Activated CD4-positive, alpha-beta T cell treated with anti-CD3 and anti-CD28 coated beads, Interleukin-2, amount 10 ng/mL, durations not matched to agents 24 days and 14 days (primary cell): ENCODE results near the gene HNRNPM. TPM values are rescaled to one million over a fixed set of nuclear protein-coding genes. Genes with fewer than 3 reads are reported as not detected.
A peak's percentile ranks its signal among the peaks of the same experiment; 100 is the strongest.
"Not testable (repeated sequence)": the region's sequence is repeated elsewhere in the genome, so short reads cannot be mapped to it uniquely, and the experiment has no call there.

Experiments used
- DNase-seq: peaks from one replicate; pipeline ENCODE4 v3.0.0; 2022
- H3K27ac Mint-ChIP-seq: one replicate; pipeline ENCODE4 v1.8.0; 2022; ENCODE audit warnings: mild to moderate bottlenecking, mixed read lengths
- H3K27me3 Mint-ChIP-seq: one replicate; pipeline ENCODE4 v1.8.0; 2022; ENCODE audit warnings: mixed read lengths
- H3K36me3 Mint-ChIP-seq: one replicate; pipeline ENCODE4 v1.8.0; 2022; ENCODE audit warnings: low read depth, mild to moderate bottlenecking, mixed read lengths
- H3K4me1 Mint-ChIP-seq: one replicate; pipeline ENCODE4 v1.8.0; 2021; ENCODE audit warnings: mixed read lengths
- H3K4me3 Mint-ChIP-seq: one replicate; pipeline ENCODE4 v1.8.0; 2022; ENCODE audit warnings: mild to moderate bottlenecking, moderate library complexity, mixed read lengths
- H3K9me3 Mint-ChIP-seq: one replicate; pipeline ENCODE4 v1.8.0; 2021; ENCODE audit warnings: mixed read lengths
- intact Hi-C: fragments of 100-400 bp; cut with micrococcal nuclease; formaldehyde crosslinking; loops from one replicate; pipeline ENCODE4 v1.15.1; 2023
- total RNA-seq: library from RNA; stranded (reverse); gene quantifications from 2 replicates; pipeline ENCODE4 v1.2.3, GENCODE V29; 2022

The HNRNPM gene
- 349 and 352 TPM in 2 replicates for total RNA-seq

GRCh38 chr19:8444677-8445487 is at the start of gene HNRNPM:
HNRNPM (plus strand) TSS chr19:8444975; CDS start chr19:8444999, 24 bp downstream.
- Mint-ChIP-seq H3K27ac (peak within 1 kb of the TSS; percentile 99), H3K4me3 (peak within 1 kb of the TSS; percentile 96), H3K27me3 (no peaks in the 10 kb centered on the region), H3K9me3 (no peaks in the 10 kb centered on the region), H3K36me3 (peaks cover 29% of the 10 kb centered on the region), H3K4me1 (peaks cover 25% of the 10 kb centered on the region)
- DNase-seq, result peak; percentile 100
- intact Hi-C loops, result loop anchor here (1.0 to 10.0 kb wide), 4 partner anchors 32 to 130 kb away; partner anchors contain the start of genes MARCHF2, MYO1F, RAB11B and ZNF414

- Mint-ChIP-seq H3K27ac (no peak overlapping the region), H3K9me3 (no peaks in the 10 kb centered on the region)
Observed at GRCh38 chr19:8395621-8396082, 49.1 kb upstream of the HNRNPM start.

GRCh38 chr19:8396185-8396562 is 48.6 kb upstream of the HNRNPM start:
- H3K27me3 Mint-ChIP-seq, result no peaks in the 10 kb centered on the region
- H3K36me3 Mint-ChIP-seq, result peaks cover 16% of the 10 kb centered on the region
- no peak overlapping the region for H3K4me3 Mint-ChIP-seq
- peak overlapping the region; percentile 11 for H3K27ac Mint-ChIP-seq
- intact Hi-C loops, result loop anchor here (1.0 kb wide), 1 partner anchor 42 kb away; no protein-coding TSS in a partner anchor
- DNase-seq, result no peak
- no peaks in the 10 kb centered on the region for H3K9me3 Mint-ChIP-seq
- peaks cover 18% of the 10 kb centered on the region for H3K4me1 Mint-ChIP-seq

More at GRCh38 chr19:8395621-8396082, 49.1 kb upstream of the HNRNPM start:
- intact Hi-C loops, result loop anchor here (1.0 kb wide), 1 partner anchor 41 kb away; no protein-coding TSS in a partner anchor
- H3K4me1 Mint-ChIP-seq, result peaks cover 22% of the 10 kb centered on the region
- H3K36me3 Mint-ChIP-seq, result peaks cover 16% of the 10 kb centered on the region
- H3K27me3 Mint-ChIP-seq, result no peaks in the 10 kb centered on the region
- no peak for DNase-seq
- H3K4me3 Mint-ChIP-seq, result no peak overlapping the region

GRCh38 chr19:8396563-8397203 is 48.1 kb upstream of the HNRNPM start:
- H3K4me1 Mint-ChIP-seq, result peaks cover 16% of the 10 kb centered on the region
- H3K9me3 Mint-ChIP-seq, result no peaks in the 10 kb centered on the region
- H3K36me3 Mint-ChIP-seq, result peaks cover 17% of the 10 kb centered on the region
- H3K27ac Mint-ChIP-seq, result no peak overlapping the region
- intact Hi-C loops, result loop anchor here (1.0 kb wide), 1 partner anchor 42 kb away; no protein-coding TSS in a partner anchor
- peak; percentile 91 for DNase-seq
- H3K4me3 Mint-ChIP-seq, result no peak overlapping the region
- no peaks in the 10 kb centered on the region for H3K27me3 Mint-ChIP-seq

- peaks cover 19% of the 10 kb centered on the region for H3K36me3 Mint-ChIP-seq
- H3K27me3 Mint-ChIP-seq, result no peaks in the 10 kb centered on the region
- no peaks in the 10 kb centered on the region for H3K9me3 Mint-ChIP-seq
- no peak for DNase-seq
- no peak overlapping the region for H3K4me3 Mint-ChIP-seq
- intact Hi-C loops, result no loop called here
- H3K27ac Mint-ChIP-seq, result peak overlapping the region; percentile 52
- peaks cover 15% of the 10 kb centered on the region for H3K4me1 Mint-ChIP-seq
Observed at GRCh38 chr19:8397271-8397670, 47.5 kb upstream of the HNRNPM start.

- H3K4me1 Mint-ChIP-seq, result peaks cover 15% of the 10 kb centered on the region
- intact Hi-C loops, result no loop called here
- no peak overlapping the region for H3K27ac Mint-ChIP-seq
- DNase-seq, result no peak
- H3K27me3 Mint-ChIP-seq, result no peaks in the 10 kb centered on the region
- peaks cover 19% of the 10 kb centered on the region for H3K36me3 Mint-ChIP-seq
- H3K9me3 Mint-ChIP-seq, result no peaks in the 10 kb centered on the region
- no peak overlapping the region for H3K4me3 Mint-ChIP-seq
Observed at GRCh38 chr19:8397746-8398310, 46.9 kb upstream of the HNRNPM start.

GRCh38 chr19:8398311-8398771 is 46.4 kb upstream of the HNRNPM start:
- H3K4me1 Mint-ChIP-seq, result peaks cover 12% of the 10 kb centered on the region
- H3K27me3 Mint-ChIP-seq, result no peaks in the 10 kb centered on the region
- peaks cover 18% of the 10 kb centered on the region for H3K36me3 Mint-ChIP-seq
- no peaks in the 10 kb centered on the region for H3K9me3 Mint-ChIP-seq
- no peak overlapping the region for H3K27ac Mint-ChIP-seq
- H3K4me3 Mint-ChIP-seq, result no peak overlapping the region
- DNase-seq, result no peak
- intact Hi-C loops, result no loop called here

- peaks cover 12% of the 10 kb centered on the region for H3K4me1 Mint-ChIP-seq
- H3K27ac Mint-ChIP-seq, result no peak overlapping the region
- intact Hi-C loops, result no loop called here
- no peak overlapping the region for H3K4me3 Mint-ChIP-seq
- no peak for DNase-seq
- H3K36me3 Mint-ChIP-seq, result peaks cover 22% of the 10 kb centered on the region
- no peaks in the 10 kb centered on the region for H3K27me3 Mint-ChIP-seq
- H3K9me3 Mint-ChIP-seq, result no peaks in the 10 kb centered on the region
Observed at GRCh38 chr19:8399681-8400188, 45.0 kb upstream of the HNRNPM start.

- H3K9me3 Mint-ChIP-seq, result no peaks in the 10 kb centered on the region
- no peaks in the 10 kb centered on the region for H3K27me3 Mint-ChIP-seq
- H3K4me1 Mint-ChIP-seq, result peaks cover 4% of the 10 kb centered on the region
- intact Hi-C loops, result no loop called here
- DNase-seq, result no peak
- H3K4me3 Mint-ChIP-seq, result no peak overlapping the region
- no peak overlapping the region for H3K27ac Mint-ChIP-seq
- H3K36me3 Mint-ChIP-seq, result peaks cover 22% of the 10 kb centered on the region
Observed at GRCh38 chr19:8401981-8402411, 42.8 kb upstream of the HNRNPM start.

- H3K27me3 Mint-ChIP-seq, result no peaks in the 10 kb centered on the region
- peaks cover 22% of the 10 kb centered on the region for H3K36me3 Mint-ChIP-seq
- intact Hi-C loops, result no loop called here
- H3K27ac Mint-ChIP-seq, result no peak overlapping the region
- no peak overlapping the region for H3K4me3 Mint-ChIP-seq
- H3K4me1 Mint-ChIP-seq, result no peaks in the 10 kb centered on the region
- H3K9me3 Mint-ChIP-seq, result no peaks in the 10 kb centered on the region
- DNase-seq, result no peak
Observed at GRCh38 chr19:8403098-8403819, 41.5 kb upstream of the HNRNPM start.

- H3K27ac Mint-ChIP-seq, result no peak overlapping the region
- H3K36me3 Mint-ChIP-seq, result peaks cover 22% of the 10 kb centered on the region
- H3K4me3 Mint-ChIP-seq, result no peak overlapping the region
- no peaks in the 10 kb centered on the region for H3K27me3 Mint-ChIP-seq
- no peaks in the 10 kb centered on the region for H3K4me1 Mint-ChIP-seq
- DNase-seq, result no peak
- intact Hi-C loops, result no loop called here
- no peaks in the 10 kb centered on the region for H3K9me3 Mint-ChIP-seq
Observed at GRCh38 chr19:8403820-8404109, 41.0 kb upstream of the HNRNPM start.

GRCh38 chr19:8404391-8405151 is 40.2 kb upstream of the HNRNPM start:
- no peak for DNase-seq
- peaks cover 22% of the 10 kb centered on the region for H3K36me3 Mint-ChIP-seq
- H3K27me3 Mint-ChIP-seq, result no peaks in the 10 kb centered on the region
- no peaks in the 10 kb centered on the region for H3K9me3 Mint-ChIP-seq
- H3K4me3 Mint-ChIP-seq, result no peak overlapping the region
- H3K4me1 Mint-ChIP-seq, result no peaks in the 10 kb centered on the region
- intact Hi-C loops, result no loop called here
- no peak overlapping the region for H3K27ac Mint-ChIP-seq

- H3K27ac Mint-ChIP-seq, H3K36me3 Mint-ChIP-seq, H3K27me3 Mint-ChIP-seq, H3K4me1 Mint-ChIP-seq, H3K9me3 Mint-ChIP-seq, intact Hi-C loops, DNase-seq, H3K4me3 Mint-ChIP-seq: not testable (repeated sequence)
Observed at GRCh38 chr19:8410718-8411117, 34.1 kb upstream of the HNRNPM start.
